ENCODE measurements around the gene DAP.
"Not testable (repeated sequence)": the region's sequence is repeated elsewhere in the genome, so short reads cannot be mapped to it uniquely, and the experiment has no call there.

Gene DAP

GRCh38 chr5:10636363-10637142 is 124.5 kb downstream of the DAP start:
- Histone ChIP-seq H3K4me1 (ENCODE audit: insufficient read depth, low read length) (peaks cover 51% of the 10 kb centered on the region), H3K9ac (ENCODE audit: low read depth, low read length) (no peak overlapping the region), H3K36me3 (ENCODE audit: insufficient read depth, low read length) (no peaks in the 10 kb centered on the region), H3K9me3 (ENCODE audit: control insufficient read depth, insufficient read depth, low read length) (no peaks in the 10 kb centered on the region)

GRCh38 chr5:10635867-10636350 is 125.1 kb downstream of the DAP start:
- no peaks in the 10 kb centered on the region for H3K36me3 ChIP-seq (ENCODE audit: insufficient read depth, low read length)
- no peak overlapping the region; the same call in 1 of the 2 replicates for H3K9ac ChIP-seq (ENCODE audit: low read depth, low read length)
- peaks cover 57% of the 10 kb centered on the region for H3K4me1 ChIP-seq (ENCODE audit: insufficient read depth, low read length)

GRCh38 chr5:10635257-10635866 is 125.7 kb downstream of the DAP start:
- peaks cover 58% of the 10 kb centered on the region for H3K4me1 ChIP-seq (ENCODE audit: insufficient read depth, low read length)

More at GRCh38 chr5:10635867-10636350, 125.1 kb downstream of the DAP start:
- H3K9me3 ChIP-seq (ENCODE audit: control insufficient read depth, insufficient read depth, low read length): no peaks in the 10 kb centered on the region

GRCh38 chr5:10634562-10634961 is 126.5 kb downstream of the DAP start:
- Histone ChIP-seq H3K9ac (ENCODE audit: low read depth, low read length) (no peak overlapping the region), H3K4me1 (ENCODE audit: insufficient read depth, low read length) (peaks cover 58% of the 10 kb centered on the region), H3K36me3 (ENCODE audit: insufficient read depth, low read length) (no peaks in the 10 kb centered on the region), H3K9me3 (ENCODE audit: control insufficient read depth, insufficient read depth, low read length) (no peaks in the 10 kb centered on the region)

More at GRCh38 chr5:10635257-10635866, 125.7 kb downstream of the DAP start:
- Histone ChIP-seq H3K36me3 (ENCODE audit: insufficient read depth, low read length) (no peaks in the 10 kb centered on the region), H3K9ac (ENCODE audit: low read depth, low read length) (no peak overlapping the region; the same call in 1 of the 2 replicates), H3K9me3 (ENCODE audit: control insufficient read depth, insufficient read depth, low read length) (no peaks in the 10 kb centered on the region)

- Histone ChIP-seq H3K36me3 (ENCODE audit: insufficient read depth, low read length) (no peaks in the 10 kb centered on the region), H3K9ac (ENCODE audit: low read depth, low read length) (no peak overlapping the region), H3K4me1 (ENCODE audit: insufficient read depth, low read length) (peaks cover 58% of the 10 kb centered on the region), H3K9me3 (ENCODE audit: control insufficient read depth, insufficient read depth, low read length) (no peaks in the 10 kb centered on the region)
These were observed 127.0 kb downstream of the DAP start for GRCh38 chr5:10634050-10634449.

- Histone ChIP-seq H3K36me3 (ENCODE audit: insufficient read depth, low read length) (no peaks in the 10 kb centered on the region), H3K4me1 (ENCODE audit: insufficient read depth, low read length) (peaks cover 58% of the 10 kb centered on the region), H3K9me3 (ENCODE audit: control insufficient read depth, insufficient read depth, low read length) (no peaks in the 10 kb centered on the region), H3K9ac (ENCODE audit: low read depth, low read length) (no peak overlapping the region)
These were observed 127.6 kb downstream of the DAP start for GRCh38 chr5:10633271-10634049.

- H3K9ac ChIP-seq (ENCODE audit: low read depth, low read length): peak overlapping the region; percentile 3; the same call in 1 of the 2 replicates
- H3K36me3 ChIP-seq (ENCODE audit: insufficient read depth, low read length): no peaks in the 10 kb centered on the region
- no peaks in the 10 kb centered on the region for H3K9me3 ChIP-seq (ENCODE audit: control insufficient read depth, insufficient read depth, low read length)
- peaks cover 52% of the 10 kb centered on the region for H3K4me1 ChIP-seq (ENCODE audit: insufficient read depth, low read length)
These were observed 128.8 kb downstream of the DAP start for GRCh38 chr5:10632110-10632761.

GRCh38 chr5:10631316-10631996 is 129.6 kb downstream of the DAP start:
- Histone ChIP-seq H3K36me3 (ENCODE audit: insufficient read depth, low read length) (no peaks in the 10 kb centered on the region), H3K4me1 (ENCODE audit: insufficient read depth, low read length) (peaks cover 47% of the 10 kb centered on the region), H3K9ac (ENCODE audit: low read depth, low read length) (no peak overlapping the region), H3K9me3 (ENCODE audit: control insufficient read depth, insufficient read depth, low read length) (no peaks in the 10 kb centered on the region)

- H3K36me3 ChIP-seq (ENCODE audit: insufficient read depth, low read length); H3K9ac ChIP-seq (ENCODE audit: low read depth, low read length); H3K9me3 ChIP-seq (ENCODE audit: control insufficient read depth, insufficient read depth, low read length): not testable (repeated sequence)
- peaks cover 42% of the 10 kb centered on the region for H3K4me1 ChIP-seq (ENCODE audit: insufficient read depth, low read length)
These were observed 130.3 kb downstream of the DAP start for GRCh38 chr5:10630744-10631143.

- no peaks in the 10 kb centered on the region for H3K36me3 ChIP-seq (ENCODE audit: insufficient read depth, low read length)
- H3K4me1 ChIP-seq (ENCODE audit: insufficient read depth, low read length): peaks cover 36% of the 10 kb centered on the region; the same call in 1 of the 2 replicates
- no peaks in the 10 kb centered on the region for H3K9me3 ChIP-seq (ENCODE audit: control insufficient read depth, insufficient read depth, low read length)
- no peak overlapping the region for H3K9ac ChIP-seq (ENCODE audit: low read depth, low read length)
These were observed 130.9 kb downstream of the DAP start for GRCh38 chr5:10630126-10630525.

- no peaks in the 10 kb centered on the region for H3K36me3 ChIP-seq (ENCODE audit: insufficient read depth, low read length)
- H3K4me1 ChIP-seq (ENCODE audit: insufficient read depth, low read length): peaks cover 31% of the 10 kb centered on the region; the same call in 1 of the 2 replicates
- no peaks in the 10 kb centered on the region for H3K9me3 ChIP-seq (ENCODE audit: control insufficient read depth, insufficient read depth, low read length)
- no peak overlapping the region for H3K9ac ChIP-seq (ENCODE audit: low read depth, low read length)
These were observed 131.4 kb downstream of the DAP start for GRCh38 chr5:10629682-10630081.
